ENCODE measurements around the gene RGS14. TPM values are rescaled to one million over a fixed set of nuclear protein-coding genes. Genes with fewer than 3 reads are reported as not detected.
"Not testable (repeated sequence)": the region's sequence is repeated elsewhere in the genome, so short reads cannot be mapped to it uniquely, and the experiment has no call there.

Gene RGS14
- total RNA-seq, 2 donors from 2014 or later, result 45.5 to 102 TPM

GRCh38 chr5:177350776-177351391 lies 6.8 kb upstream of the RGS14 start:
- Mint-ChIP-seq H3K27ac (peak overlapping the region; percentile 99), H3K9me3 (no peaks in the 10 kb centered on the region), H3K4me1 (peaks cover 37% of the 10 kb centered on the region), H3K4me3 (peak overlapping the region; percentile 91), H3K27me3 (no peaks in the 10 kb centered on the region), H3K36me3 (ENCODE audit: low read depth) (peaks cover 48% of the 10 kb centered on the region)
- ATAC-seq (replicated peaks), result peak; percentile 6

GRCh38 chr5:177351392-177352329 lies 6.1 kb upstream of the RGS14 start, which contains the start of gene LMAN2:
Gene LMAN2 (minus strand): TSS chr5:177351668. CDS start chr5:177351647, 21 bp downstream.
- H3K4me1 Mint-ChIP-seq, result peaks cover 40% of the 10 kb centered on the region
- peak; percentile 98 for ATAC-seq (replicated peaks)
- H3K4me3 Mint-ChIP-seq, result peak within 1 kb of the TSS; percentile 91
- H3K27ac Mint-ChIP-seq, result peak within 1 kb of the TSS; percentile 99
- H3K9me3 Mint-ChIP-seq, result no peaks in the 10 kb centered on the region
- peaks cover 40% of the 10 kb centered on the region for H3K36me3 Mint-ChIP-seq (ENCODE audit: low read depth)
- H3K27me3 Mint-ChIP-seq, result no peaks in the 10 kb centered on the region

- Mint-ChIP-seq H3K36me3 (ENCODE audit: low read depth) (peaks cover 38% of the 10 kb centered on the region), H3K9me3 (no peaks in the 10 kb centered on the region), H3K4me1 (peaks cover 47% of the 10 kb centered on the region), H3K27me3 (no peaks in the 10 kb centered on the region), H3K27ac (no peak overlapping the region), H3K4me3 (peak overlapping the region; percentile 31)
- no peak for ATAC-seq (replicated peaks)
Measured at GRCh38 chr5:177353093-177353492, 4.6 kb upstream of the RGS14 start.

- peak overlapping the region; percentile 35 for H3K4me3 Mint-ChIP-seq
- no peaks in the 10 kb centered on the region for H3K27me3 Mint-ChIP-seq
- peak overlapping the region; percentile 65 for H3K27ac Mint-ChIP-seq
- peaks cover 32% of the 10 kb centered on the region for H3K36me3 Mint-ChIP-seq (ENCODE audit: low read depth)
- no peak for ATAC-seq (replicated peaks)
- H3K9me3 Mint-ChIP-seq, result no peaks in the 10 kb centered on the region
- H3K4me1 Mint-ChIP-seq, result peaks cover 47% of the 10 kb centered on the region
Measured at GRCh38 chr5:177354256-177354655, 3.5 kb upstream of the RGS14 start.

GRCh38 chr5:177354711-177355110 lies 3.0 kb upstream of the RGS14 start:
- peak overlapping the region; percentile 65 for H3K27ac Mint-ChIP-seq
- no peaks in the 10 kb centered on the region for H3K27me3 Mint-ChIP-seq
- H3K4me1 Mint-ChIP-seq, result peaks cover 46% of the 10 kb centered on the region
- peaks cover 32% of the 10 kb centered on the region for H3K36me3 Mint-ChIP-seq (ENCODE audit: low read depth)
- ATAC-seq (replicated peaks), result no peak
- no peaks in the 10 kb centered on the region for H3K9me3 Mint-ChIP-seq
- peak overlapping the region; percentile 35 for H3K4me3 Mint-ChIP-seq

- Mint-ChIP-seq H3K4me3 (peak overlapping the region; percentile 80), H3K27me3 (no peaks in the 10 kb centered on the region), H3K27ac (peak overlapping the region; percentile 5), H3K4me1 (peaks cover 46% of the 10 kb centered on the region), H3K9me3 (no peaks in the 10 kb centered on the region), H3K36me3 (ENCODE audit: low read depth) (peaks cover 30% of the 10 kb centered on the region)
- no peak for ATAC-seq (replicated peaks)
Measured at GRCh38 chr5:177355162-177355867, 2.4 kb upstream of the RGS14 start.

GRCh38 chr5:177355868-177356168 lies 1.9 kb upstream of the RGS14 start:
- peak overlapping the region; percentile 5 for H3K27ac Mint-ChIP-seq
- no peak for ATAC-seq (replicated peaks)
- H3K4me3 Mint-ChIP-seq, result peak overlapping the region; percentile 80
- peaks cover 41% of the 10 kb centered on the region for H3K4me1 Mint-ChIP-seq
- H3K27me3 Mint-ChIP-seq, result no peaks in the 10 kb centered on the region
- no peaks in the 10 kb centered on the region for H3K9me3 Mint-ChIP-seq
- H3K36me3 Mint-ChIP-seq (ENCODE audit: low read depth), result peaks cover 26% of the 10 kb centered on the region

GRCh38 chr5:177356746-177357145 lies 978 bp upstream of the RGS14 start:
- H3K27ac Mint-ChIP-seq, result peak overlapping the region; percentile 82
- H3K4me3 Mint-ChIP-seq, result peak overlapping the region; percentile 80
- H3K9me3 Mint-ChIP-seq, result no peaks in the 10 kb centered on the region
- peaks cover 28% of the 10 kb centered on the region for H3K36me3 Mint-ChIP-seq (ENCODE audit: low read depth)
- no peak for ATAC-seq (replicated peaks)
- peaks cover 45% of the 10 kb centered on the region for H3K4me1 Mint-ChIP-seq
- no peaks in the 10 kb centered on the region for H3K27me3 Mint-ChIP-seq

GRCh38 chr5:177357146-177357458 lies 622 bp upstream of the RGS14 start:
- H3K36me3 Mint-ChIP-seq (ENCODE audit: low read depth), result peaks cover 32% of the 10 kb centered on the region
- H3K27me3 Mint-ChIP-seq, result no peaks in the 10 kb centered on the region
- ATAC-seq (replicated peaks), result no peak
- H3K4me1 Mint-ChIP-seq, result peaks cover 49% of the 10 kb centered on the region
- no peaks in the 10 kb centered on the region for H3K9me3 Mint-ChIP-seq
- H3K4me3 Mint-ChIP-seq, result peak overlapping the region; percentile 80
- peak overlapping the region; percentile 82 for H3K27ac Mint-ChIP-seq

GRCh38 chr5:177358370-177358819 lies 671 bp downstream of the RGS14 start:
- no peaks in the 10 kb centered on the region for H3K9me3 Mint-ChIP-seq
- H3K36me3 Mint-ChIP-seq (ENCODE audit: low read depth), result peaks cover 36% of the 10 kb centered on the region
- no peak for ATAC-seq (replicated peaks)
- peaks cover 58% of the 10 kb centered on the region for H3K4me1 Mint-ChIP-seq
- peak overlapping the region; percentile 80 for H3K4me3 Mint-ChIP-seq
- no peaks in the 10 kb centered on the region for H3K27me3 Mint-ChIP-seq
- H3K27ac Mint-ChIP-seq, result peak overlapping the region; percentile 82

GRCh38 chr5:177359451-177359851 lies 1.7 kb downstream of the RGS14 start:
- peaks cover 39% of the 10 kb centered on the region for H3K36me3 Mint-ChIP-seq (ENCODE audit: low read depth)
- peak overlapping the region; percentile 82 for H3K27ac Mint-ChIP-seq
- H3K4me1 Mint-ChIP-seq, result peaks cover 60% of the 10 kb centered on the region
- H3K4me3 Mint-ChIP-seq, result peak overlapping the region; percentile 80
- no peaks in the 10 kb centered on the region for H3K9me3 Mint-ChIP-seq
- ATAC-seq (replicated peaks), result no peak
- no peaks in the 10 kb centered on the region for H3K27me3 Mint-ChIP-seq

- Mint-ChIP-seq H3K27ac (peak overlapping the region; percentile 82), H3K9me3 (no peaks in the 10 kb centered on the region), H3K27me3 (no peaks in the 10 kb centered on the region), H3K36me3 (ENCODE audit: low read depth) (peaks cover 43% of the 10 kb centered on the region), H3K4me3 (peak overlapping the region; percentile 80), H3K4me1 (peaks cover 60% of the 10 kb centered on the region)
- no peak for ATAC-seq (replicated peaks)
Measured at GRCh38 chr5:177359860-177360259, 2.1 kb downstream of the RGS14 start.

- not testable (repeated sequence) for H3K27me3 Mint-ChIP-seq; H3K27ac Mint-ChIP-seq; H3K9me3 Mint-ChIP-seq; ATAC-seq (replicated peaks)
- Mint-ChIP-seq H3K4me3 (peak overlapping the region; percentile 80), H3K36me3 (ENCODE audit: low read depth) (peaks cover 45% of the 10 kb centered on the region), H3K4me1 (peaks cover 59% of the 10 kb centered on the region)
Measured at GRCh38 chr5:177360740-177361139, 3.0 kb downstream of the RGS14 start.

GRCh38 chr5:177361418-177362291 lies 3.9 kb downstream of the RGS14 start:
- Mint-ChIP-seq H3K27me3 (no peaks in the 10 kb centered on the region), H3K4me3 (peak overlapping the region; percentile 80), H3K27ac (peak overlapping the region; percentile 84), H3K36me3 (ENCODE audit: low read depth) (peaks cover 51% of the 10 kb centered on the region), H3K4me1 (peaks cover 58% of the 10 kb centered on the region), H3K9me3 (no peaks in the 10 kb centered on the region)
- no peak for ATAC-seq (replicated peaks)

All from activated T-helper 17 cell treated with anti-CD3 and anti-CD28 coated beads, Interleukin-2, amount 50 U/mL, for 72 hours (primary cell).